GM04504 (cell line): ENCODE data around the gene CLEC17A.
"Not testable (repeated sequence)": the region's sequence is repeated elsewhere in the genome, so short reads cannot be mapped to it uniquely, and the experiment has no call there.

Experiments
- DNase-seq: peaks from one replicate; pipeline ENCODE4 v3.0.0-alpha.2; 2012; ENCODE audit warnings: low read depth

Gene CLEC17A, protein sequence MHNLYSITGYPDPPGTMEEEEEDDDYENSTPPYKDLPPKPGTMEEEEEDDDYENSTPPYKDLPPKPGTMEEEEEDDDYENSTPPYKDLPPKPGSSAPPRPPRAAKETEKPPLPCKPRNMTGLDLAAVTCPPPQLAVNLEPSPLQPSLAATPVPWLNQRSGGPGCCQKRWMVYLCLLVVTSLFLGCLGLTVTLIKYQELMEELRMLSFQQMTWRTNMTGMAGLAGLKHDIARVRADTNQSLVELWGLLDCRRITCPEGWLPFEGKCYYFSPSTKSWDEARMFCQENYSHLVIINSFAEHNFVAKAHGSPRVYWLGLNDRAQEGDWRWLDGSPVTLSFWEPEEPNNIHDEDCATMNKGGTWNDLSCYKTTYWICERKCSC

GRCh38 chr19:14582894-14583340 lies at the start of gene CLEC17A:
Gene CLEC17A, plus strand, starts transcription at chr19:14583084. Its CDS starts 77 bp downstream, at chr19:14583161.
- DNase-seq: no peak

DNA sequence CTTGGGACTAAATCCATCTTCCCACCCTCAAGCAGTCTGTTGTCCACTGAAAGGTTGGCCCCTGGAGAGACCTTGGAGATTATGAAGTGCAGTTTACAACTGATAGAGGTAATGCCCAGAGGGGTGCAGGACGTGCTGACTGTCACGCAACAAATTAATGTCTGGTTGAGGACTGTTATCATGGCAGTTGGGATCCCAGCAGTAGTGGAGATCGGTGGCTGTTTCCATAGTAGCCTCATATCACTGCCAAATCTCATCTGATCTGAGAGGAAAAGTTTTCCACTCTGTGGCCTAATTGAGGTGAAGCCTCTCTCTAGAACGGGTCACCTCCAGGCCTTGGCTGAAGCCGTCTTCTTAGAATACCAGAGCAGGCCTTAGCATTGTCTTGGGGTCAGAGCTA lies 49.4 kb upstream of the CLEC17A start:
- DNase-seq: no peak

- no peak for DNase-seq
Measured at GRCh38 chr19:14536926-14537692, 45.8 kb upstream of the CLEC17A start.

- DNase-seq: no peak
Measured at GRCh38 chr19:14540741-14541525, 42.0 kb upstream of the CLEC17A start.

GRCh38 chr19:14541979-14542378 lies 40.9 kb upstream of the CLEC17A start:
- DNase-seq: not testable (repeated sequence)

DNA sequence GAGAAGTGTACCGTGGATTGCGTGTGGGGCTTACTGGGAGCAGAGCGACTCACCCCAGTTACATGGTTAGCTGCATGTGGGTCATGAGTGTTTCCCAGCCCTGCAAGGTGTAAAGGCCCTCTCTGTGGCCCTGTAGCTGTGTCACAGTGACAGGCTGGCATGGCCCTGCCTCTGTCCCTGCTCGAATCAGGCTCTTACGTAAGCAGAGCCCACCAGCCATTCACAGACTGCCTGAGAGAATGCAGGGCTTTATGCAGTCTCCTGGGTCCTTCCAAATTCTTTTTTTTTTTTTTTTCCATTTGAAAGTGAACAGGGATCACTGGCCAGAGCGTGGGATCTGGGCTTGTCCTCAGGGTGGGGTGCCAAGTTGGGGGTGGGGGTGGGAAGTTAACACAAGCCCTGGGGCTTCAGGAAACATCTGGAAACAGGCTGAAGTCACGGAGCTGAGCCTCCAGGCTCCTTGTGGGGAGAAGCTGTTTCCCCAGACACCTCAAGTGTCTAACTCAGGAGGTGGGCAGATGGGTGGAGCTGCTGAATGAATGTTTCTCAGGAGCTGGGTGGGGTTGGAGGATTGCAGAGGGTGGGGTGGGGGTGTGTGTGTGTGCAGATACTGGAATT lies 40.1 kb upstream of the CLEC17A start:
- DNase-seq: peak; percentile 45

GRCh38 chr19:14544047-14544446 lies 38.8 kb upstream of the CLEC17A start:
- no peak for DNase-seq

- DNase-seq: no peak
Measured at GRCh38 chr19:14544977-14545715, 37.7 kb upstream of the CLEC17A start.

GRCh38 chr19:14545716-14546082 lies 37.2 kb upstream of the CLEC17A start:
- DNase-seq: no peak

DNA sequence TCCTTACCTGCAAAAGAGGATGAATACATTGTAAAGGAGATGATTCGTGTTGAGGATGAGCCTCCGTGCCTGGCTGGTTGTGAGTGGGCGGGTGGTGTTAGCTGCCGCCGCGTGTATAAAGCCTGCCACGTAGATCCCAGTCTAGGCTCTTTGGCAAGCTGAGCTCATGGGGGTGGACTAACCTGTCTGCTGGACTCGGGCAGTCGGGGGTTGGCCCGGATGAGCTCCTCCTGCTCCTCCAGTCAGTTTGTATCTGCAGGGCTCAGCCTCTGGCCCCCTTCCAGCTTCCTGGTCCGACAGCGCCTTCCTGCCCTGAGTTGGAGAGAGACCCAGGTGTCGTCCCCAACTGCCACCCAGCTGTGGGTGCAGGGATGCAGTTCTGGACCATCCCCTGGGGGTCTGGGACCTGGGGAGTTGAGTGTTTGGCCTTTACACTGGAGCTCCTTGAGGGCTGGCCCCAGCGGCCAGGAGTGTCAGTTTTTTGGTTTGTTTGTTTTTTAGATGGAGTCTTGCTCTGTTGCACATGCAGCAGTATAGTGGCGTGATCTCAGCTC lies 32.6 kb upstream of the CLEC17A start:
- no peak for DNase-seq

DNA sequence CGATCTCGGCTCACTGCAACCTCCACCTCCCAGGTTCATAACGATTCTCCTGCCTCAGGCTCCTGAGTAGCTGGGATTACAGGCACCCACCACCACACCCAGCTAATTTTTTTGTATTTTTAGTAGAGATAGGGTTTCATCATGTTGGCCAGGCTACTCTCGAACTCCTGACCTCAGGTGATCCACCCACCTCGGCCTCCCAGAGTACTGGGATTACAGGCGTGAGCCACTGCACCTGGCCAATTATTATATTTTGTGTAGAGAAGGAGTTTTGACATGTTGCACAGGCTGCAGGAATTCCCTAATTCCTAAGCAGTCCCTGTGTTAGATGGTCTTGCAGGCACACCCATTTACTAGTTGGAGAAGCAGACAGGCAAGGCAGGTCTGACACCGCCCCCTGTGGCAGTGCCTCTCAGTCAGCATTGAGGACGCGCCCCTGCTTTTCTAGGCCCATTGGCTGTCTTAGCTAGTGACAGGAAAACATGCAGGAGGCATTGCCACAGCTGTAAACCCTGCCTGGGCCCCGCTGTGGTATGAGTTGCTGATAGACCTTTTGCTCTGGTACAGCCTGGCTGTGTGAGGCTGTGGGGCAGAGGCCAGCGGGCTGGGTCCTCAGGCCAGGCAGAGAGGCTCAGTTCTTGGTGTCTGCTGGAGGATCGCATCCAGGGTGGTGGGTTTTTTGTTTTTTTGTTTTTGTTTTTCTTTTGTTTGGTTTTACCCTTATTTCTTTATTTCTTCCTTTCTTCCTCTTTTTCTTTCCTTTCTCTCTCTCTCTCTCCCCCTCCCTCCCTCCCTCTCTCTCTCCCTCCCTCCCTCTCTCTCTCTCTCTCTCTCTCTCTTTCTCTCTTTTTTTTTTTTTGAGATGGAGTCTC lies 31.5 kb upstream of the CLEC17A start:
- not testable (repeated sequence) for DNase-seq

DNA sequence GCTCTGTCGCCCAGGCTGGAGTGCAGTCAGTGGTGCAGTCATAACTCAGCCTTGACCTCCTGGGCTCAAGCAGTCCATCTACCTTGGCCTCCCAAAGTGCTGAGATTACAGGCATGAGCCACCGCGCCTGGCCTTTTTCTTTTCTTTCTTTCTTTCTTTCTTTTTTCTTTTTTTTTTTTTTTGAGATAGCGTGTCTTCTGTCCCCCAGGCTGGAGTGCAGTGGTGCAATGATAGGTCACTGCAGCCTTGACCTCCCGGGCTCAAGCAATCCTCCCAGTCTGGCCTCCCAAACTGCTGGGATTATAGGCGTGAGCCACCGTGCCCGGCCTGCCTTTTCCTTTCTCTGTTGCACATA lies 30.9 kb upstream of the CLEC17A start:
- not testable (repeated sequence) for DNase-seq

- no peak for DNase-seq
Measured at GRCh38 chr19:14553042-14553938, 29.6 kb upstream of the CLEC17A start.

GRCh38 chr19:14553939-14554243 lies 29.0 kb upstream of the CLEC17A start:
- DNase-seq: no peak

GRCh38 chr19:14554382-14554812 lies 28.5 kb upstream of the CLEC17A start:
- DNase-seq: no peak

DNA sequence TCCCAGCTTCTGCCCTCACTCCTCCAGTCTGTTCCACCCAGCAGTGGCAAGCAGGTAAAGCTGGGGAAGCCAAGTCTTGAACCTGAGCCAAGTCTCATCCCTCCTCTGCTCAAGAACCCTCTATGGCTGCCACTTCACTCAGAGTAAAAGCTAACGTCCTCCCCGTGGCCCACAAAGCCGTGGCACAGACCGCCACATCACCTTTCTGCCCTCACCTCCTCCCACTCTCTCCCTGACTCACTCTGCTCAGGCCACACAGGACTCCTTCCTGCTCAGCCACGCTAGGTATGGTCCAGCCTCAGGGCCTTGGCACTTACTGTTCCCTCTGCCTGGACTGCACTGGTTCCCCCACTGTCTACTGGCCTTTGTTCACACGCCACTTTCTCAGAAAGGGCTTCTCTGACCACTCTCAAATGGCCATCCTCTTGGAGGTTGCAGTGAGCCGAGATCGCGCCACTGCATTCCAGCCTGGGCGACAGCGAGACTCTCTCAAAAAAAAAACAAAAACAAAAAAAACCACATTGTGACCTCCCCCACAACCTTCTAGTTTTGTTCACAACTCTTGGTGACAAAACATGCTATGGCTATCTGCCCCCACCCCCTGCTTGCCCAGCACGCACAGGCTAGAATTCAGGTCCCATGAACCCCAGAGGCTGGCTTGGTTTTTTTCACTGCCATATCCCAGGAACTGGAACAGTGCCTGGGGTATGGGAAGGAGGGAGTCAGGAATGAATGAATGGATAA lies 26.8 kb upstream of the CLEC17A start:
- no peak for DNase-seq

DNA sequence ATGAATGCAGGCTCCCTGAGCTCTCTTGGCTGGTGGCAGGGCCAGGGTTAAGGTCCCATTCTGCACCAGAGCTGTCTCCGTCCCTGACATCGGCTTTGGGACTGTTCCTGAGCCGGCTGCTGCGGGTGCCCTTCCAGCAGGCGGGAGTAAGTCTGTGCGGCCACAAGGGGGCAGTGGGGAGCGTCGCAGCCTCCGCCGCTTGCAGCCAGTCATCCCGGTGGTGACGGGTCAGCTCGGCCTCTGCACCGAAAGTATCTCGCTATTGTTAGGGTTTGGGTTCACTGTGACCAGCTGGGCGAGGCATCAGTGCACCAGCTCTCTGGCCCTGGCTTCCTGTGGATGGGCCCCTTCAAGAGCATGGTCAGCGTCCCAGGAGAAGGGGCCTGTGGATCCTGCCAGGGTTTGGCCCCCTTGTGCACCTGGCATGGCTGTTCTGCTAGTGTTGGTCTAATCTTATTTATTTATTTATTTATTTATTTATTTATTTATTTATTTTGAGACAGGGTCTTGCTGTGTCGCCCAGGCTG lies 26.2 kb upstream of the CLEC17A start:
- peak; percentile 45 for DNase-seq

DNA sequence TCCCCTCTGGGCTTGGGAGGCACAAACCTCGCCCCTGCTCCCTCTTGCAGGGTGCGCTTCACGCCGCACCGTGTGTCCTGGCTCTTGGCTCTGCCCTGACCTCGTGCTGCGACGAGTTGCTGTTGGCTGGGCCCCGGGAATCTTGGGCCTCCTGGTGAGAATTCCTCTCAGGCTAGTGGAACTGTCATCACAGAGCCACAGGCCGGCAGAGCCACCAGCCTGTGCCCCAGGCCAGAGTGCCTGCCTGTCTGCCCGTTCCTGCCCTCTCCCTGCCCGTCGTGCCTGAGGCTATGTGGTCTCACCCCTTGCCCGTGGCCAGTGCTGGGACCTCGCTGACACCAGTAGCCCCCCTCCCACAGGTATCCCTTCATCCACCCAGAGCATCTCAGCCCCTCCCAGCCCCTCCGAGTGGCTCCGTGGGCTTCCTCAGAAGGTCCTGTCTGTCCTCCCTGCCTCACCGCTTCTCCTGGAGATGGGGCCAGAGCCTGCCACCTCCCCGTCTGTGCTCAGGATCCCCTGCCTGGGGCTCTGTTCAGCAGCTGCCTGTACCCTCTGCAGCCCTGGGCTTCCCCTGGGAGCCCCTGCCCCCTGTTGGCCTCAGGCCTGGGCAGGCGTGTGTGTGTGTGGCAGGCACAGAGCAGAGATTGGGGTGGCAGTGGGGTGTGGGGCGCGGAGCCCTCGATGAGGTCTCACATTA lies 24.4 kb upstream of the CLEC17A start:
- no peak for DNase-seq
